ENCODE results near the gene ACOT8.
"Not testable (repeated sequence)": the region's sequence is repeated elsewhere in the genome, so short reads cannot be mapped to it uniquely, and the experiment has no call there.

The ACOT8 gene

DNA sequence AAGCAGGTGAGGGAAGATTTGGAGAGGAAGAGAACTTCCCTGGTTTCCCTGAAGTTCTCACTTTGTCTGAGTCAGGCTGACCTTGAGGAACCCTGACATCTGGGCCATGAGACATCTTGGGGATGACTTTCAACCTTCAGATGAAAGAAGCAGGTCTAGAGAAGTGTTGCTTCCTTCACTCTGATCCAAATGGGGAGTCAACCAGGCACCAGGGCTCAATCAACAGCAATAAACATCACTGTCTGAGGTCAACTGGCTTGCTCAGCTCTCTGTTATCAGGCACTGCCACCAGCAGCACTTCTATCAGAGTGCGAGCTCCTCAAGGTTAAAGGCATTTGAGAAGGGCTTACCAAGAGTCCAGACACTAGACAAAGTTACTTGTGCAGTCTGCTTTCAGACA lies 6.3 kb downstream of the ACOT8 start:
- no peak for DNase-seq

DNA sequence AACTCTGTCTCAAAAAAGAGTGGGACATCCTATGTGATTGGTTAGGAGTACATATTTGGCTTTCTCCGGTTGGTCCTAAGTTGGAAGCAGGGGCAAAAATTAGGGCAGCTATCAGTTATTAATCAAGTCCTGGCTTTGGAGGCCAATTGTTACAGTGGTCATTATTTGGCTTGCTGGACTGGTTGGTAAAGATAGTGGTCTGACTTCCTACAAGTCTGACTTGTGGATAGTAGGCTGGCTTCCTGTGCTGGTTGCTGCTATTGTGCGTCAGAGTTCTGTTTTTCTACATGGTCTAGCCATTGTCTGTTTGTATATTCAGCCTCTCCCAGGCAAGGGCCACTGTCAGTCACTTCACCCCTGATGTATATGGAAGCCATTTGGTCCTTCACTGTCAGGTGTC lies 7.0 kb downstream of the ACOT8 start:
- no peak for DNase-seq

DNA sequence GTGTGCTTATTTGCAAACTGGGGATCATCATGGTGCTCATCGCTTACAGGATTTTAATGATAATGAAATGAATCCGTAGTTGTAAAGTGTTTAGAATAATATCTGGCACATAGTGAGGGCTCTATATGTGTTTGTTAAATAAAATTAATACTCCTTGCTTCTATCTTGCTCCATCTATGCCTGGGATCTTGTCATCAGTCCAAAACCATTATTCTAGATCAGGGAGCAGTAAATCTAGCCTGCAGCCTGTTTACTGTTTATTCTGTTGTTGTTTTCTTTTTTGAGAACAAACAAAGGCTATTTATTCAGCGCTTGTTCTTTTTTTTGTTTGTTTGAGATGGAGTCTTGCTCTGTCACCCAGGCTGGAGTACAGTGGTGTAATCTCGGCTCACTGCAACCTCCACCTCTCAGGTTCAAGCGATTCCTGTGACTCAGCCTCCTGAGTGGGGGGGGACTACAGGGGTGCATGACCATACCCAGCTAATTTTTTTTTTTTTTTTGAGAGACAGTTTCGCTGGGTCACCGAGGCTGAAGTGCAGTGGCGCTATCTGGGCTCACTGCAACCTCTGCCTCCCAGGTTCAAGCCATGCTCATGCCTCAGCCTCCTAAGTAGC lies 8.1 kb downstream of the ACOT8 start:
- no peak for DNase-seq

DNA sequence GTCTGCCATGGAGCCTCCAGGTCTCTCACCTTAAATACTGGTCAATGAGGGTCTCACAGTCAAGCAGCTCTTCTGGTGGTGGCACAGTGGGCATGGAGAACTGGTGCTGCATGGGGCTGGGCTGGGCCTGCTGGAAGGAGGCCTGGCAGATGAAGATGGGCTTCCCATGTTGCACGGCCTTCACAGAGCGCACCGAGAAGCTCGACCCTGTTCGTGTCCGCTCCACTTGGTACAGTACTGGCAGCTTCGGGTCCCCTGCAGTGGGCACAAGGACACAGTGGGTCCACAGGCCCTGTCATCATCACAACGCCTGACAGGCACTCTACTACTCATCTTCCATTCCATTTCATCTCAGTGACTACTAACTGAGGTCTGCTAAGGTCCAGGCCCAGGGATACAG lies 8.8 kb downstream of the ACOT8 start:
- no peak for DNase-seq

DNA sequence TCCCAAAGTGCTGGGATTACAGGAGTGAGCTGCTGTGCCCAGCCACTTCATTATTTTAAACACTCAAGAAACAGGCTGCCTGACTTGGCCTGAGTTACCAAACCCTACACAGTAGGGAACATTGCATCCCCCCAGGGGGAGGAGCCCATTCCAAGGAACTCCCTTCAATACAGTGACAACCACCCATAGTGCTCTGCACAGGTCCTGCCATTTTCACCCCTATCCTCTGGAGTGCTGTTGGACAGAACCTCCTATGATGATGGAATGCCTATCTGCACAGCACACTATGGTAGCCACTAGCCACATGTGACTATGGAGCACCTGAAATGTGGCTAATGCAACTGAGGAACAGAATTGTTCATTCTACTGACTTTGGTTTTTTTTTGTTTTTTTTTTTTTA lies 11.7 kb downstream of the ACOT8 start:
- DNase-seq = no peak

DNA sequence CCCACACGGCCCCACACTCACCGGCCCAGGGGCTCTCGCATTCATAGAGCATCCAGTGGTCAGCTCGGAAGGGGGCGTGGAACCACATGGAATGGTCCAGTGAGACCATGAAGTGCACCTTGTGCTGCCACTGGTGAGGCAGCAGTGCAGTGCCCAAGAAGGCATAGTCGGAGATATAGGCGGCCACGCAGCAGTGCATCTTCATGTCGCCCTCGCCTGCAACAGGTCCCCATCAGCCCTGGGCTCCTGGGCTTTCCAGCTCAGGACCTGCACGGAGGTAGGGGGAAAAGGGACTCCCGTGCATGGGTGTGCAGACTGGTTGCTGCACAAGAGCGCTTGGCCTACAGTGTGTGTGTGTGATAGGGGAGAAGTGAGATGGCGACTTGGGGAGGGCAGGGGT lies 13.7 kb downstream of the ACOT8 start:
- no peak for DNase-seq

DNA sequence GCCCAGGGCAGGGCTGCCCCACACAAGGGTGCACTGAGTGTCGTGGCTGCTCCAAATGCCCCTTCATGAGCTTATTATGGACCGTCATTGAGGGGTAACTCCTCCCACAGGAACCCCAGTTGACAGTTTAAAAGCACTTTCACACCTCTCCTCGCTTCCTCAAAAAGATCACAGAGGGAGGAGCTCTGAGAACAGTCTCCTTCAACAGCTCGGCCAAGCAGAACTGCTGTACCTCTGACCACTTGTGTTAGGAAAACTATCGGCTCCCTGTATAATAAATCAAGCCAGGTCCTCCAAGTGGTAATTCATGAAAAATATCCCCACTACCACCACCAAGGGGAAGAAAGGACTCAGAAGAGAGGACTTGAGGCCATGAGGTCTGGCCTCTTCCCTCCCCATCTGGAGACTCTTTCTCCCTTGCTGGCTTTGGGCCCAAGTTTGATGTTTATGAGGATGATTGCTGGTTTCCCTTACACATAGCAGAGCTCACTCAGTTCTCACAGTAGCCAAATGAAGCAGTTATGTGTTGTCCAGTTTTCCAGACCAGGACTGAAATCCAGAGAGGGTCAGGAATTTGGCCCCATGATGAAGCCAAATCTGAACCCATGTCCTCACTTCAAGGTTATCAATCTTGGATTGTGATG lies 14.9 kb downstream of the ACOT8 start:
- DNase-seq = peak; percentile 40

DNA sequence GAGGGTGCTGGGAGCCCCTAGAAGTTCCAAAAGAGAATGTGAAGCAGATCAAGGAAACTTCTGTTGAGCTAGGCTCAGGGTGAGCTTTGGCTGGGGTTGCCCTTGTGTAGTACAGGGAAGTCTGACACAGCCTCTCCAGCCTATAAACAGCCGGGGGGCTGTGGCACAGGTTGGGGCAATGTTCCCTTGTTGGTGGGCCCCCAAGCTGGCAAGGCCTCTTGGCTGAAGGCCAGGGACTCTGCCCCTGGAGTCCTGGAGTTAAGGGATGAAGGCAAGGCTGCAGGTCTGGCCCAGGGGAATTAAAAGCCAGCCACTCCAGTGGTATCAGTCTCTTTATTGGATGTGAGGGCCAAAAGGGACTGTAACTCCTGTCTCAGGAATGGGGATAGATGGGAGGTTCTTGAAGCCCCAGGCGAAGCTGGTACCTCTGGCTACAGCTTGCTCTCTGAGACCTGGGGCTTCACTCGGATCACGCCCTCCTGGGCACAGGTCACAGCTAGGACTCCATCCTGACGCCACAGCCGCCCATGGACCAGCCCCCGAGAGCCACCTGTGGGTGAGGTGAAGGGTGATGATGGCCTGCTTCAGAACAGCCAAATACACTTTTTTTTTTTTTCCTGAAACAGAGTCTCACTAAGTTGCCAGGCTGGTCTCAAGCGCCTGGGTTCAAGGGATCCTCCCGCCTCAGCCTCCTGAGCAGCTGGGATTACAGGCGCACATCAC lies 15.6 kb downstream of the ACOT8 start:
- DNase-seq = no peak

DNA sequence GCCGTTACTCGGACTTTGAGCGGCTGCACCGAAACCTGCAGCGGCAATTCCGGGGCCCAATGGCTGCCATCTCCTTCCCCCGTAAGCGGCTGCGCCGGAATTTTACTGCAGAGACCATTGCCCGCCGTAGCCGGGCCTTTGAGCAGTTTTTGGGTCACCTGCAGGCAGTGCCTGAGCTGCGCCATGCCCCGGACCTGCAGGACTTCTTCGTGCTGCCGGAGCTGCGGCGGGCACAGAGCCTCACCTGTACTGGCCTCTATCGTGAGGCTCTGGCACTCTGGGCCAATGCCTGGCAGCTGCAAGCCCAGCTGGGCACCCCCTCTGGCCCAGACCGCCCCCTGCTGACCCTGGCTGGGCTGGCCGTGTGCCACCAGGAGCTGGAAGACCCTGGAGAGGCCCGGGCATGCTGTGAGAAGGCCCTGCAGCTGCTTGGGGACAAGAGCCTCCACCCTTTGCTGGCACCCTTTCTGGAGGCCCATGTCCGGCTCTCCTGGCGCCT lies 16.4 kb downstream of the ACOT8 start:
- DNase-seq = no peak

DNA sequence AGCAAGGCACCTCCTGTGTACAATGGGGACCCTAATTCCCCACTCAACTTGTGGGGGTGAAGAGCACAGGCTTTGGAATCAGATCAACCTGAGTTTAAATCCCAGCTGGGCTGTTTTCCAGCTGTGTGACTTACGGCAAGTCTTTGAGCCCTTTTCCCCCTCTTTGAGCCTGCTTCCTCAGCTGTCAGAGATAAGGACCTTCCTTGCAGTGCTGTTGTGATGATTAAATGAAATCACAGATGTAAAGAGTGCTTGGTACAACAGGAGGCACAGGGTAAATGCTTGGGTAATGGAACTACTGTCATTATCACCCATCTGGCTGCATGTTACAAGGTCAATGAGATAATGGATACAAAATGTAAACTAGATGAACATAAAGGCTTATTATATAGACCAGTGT lies 20.4 kb downstream of the ACOT8 start:
- DNase-seq = peak; percentile 81

DNA sequence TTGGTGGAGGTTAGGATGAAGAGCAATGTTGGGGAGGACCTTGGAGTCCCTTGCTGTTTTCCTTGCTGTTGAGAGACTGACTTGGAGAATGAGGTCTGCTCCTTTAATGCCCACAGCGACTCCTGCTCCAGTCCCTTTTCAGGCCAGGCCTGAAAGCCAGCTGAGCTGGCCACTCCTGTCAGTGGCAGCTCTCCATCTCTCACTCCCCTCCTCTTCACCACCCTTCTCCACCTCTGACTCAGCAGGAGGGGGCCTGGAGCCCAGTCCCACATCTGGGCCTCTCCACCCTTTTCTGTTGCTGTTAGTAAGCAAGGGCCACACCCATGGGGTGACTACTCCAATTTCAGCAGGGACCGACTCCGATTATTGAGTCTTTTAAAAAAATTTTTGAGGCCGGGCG lies 21.4 kb downstream of the ACOT8 start:
- no peak for DNase-seq

DNA sequence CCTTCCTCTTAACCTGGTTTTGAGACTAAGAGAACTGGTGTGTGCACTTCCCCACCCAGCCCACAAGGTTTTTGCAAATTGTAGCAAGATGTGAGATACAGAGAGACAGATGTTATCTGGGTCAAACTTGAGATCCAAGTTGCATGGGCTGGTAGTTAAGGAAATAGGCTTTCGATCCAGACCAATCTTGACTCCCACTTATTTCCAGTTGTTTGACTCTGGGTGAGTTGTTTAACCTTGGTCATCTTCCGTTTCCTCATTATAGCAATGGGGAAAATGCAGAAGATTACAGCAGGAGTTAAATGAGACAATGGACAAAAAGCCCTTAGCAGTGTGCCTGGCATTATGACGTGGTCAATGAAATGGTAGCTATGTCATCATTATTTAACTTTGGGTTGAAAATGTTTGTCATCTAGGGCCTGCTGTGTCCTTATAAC lies 21.8 kb downstream of the ACOT8 start:
- DNase-seq = no peak

DNA sequence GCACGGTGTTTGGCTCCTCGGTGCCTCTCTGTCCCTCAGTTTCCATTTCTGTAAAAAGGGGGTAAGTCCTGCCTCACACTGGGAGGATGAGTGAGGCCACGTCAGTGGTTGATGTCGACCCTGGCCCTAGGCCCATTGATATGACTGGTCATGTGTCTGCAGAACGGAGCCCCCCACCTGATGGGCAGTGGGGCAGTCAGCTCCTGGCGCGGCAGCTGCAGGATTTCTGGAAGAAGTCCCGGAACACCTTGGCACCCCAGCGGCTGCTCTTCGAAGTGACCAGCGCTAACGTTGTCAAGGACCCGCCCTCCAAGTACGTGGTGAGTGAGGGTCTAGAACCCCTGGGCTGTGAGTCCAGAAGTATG lies 22.4 kb downstream of the ACOT8 start:
- DNase-seq = no peak

DNA sequence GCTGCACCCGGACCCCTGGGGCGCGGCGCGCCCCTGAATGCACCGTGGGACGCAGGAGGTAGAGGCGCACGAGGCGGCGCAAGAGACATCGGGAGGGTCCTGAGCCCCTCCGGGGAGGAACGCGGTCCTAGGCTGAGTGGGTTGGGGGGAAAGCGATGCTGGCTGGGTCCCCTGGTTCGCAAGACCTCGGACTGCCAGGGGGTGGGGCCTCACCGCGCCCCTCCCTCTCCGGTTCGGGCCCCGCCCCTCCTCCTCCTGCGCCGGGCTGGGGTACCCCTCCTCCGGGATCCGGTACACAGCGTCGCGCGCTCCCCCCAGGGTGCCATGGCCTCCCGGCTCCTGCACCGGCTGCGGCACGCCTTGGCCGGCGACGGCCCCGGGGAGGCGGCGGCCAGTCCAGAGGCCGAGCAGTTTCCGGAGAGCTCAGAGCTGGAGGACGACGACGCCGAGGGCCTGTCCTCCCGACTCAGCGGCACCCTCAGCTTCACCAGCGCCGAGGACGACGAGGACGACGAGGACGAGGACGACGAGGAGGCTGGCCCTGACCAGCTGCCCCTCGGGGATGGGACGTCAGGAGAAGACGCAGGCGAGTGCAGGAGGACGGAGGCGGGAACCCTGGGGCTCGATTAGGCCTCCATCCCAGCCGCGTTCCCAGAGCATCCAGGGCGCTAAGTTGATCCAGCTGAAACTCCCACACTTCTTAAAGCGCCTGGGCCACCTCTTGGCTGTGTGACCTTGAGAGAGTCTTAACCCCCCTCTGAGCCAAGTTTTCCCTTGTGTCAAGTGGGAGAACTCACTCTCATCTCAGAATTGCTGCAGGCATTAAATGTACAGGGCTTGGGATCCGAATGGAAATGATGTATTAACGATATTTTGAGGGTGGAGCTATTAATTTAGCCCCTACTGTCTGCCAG lies 23.1 kb downstream of the ACOT8 start:
- DNase-seq = no peak

DNA sequence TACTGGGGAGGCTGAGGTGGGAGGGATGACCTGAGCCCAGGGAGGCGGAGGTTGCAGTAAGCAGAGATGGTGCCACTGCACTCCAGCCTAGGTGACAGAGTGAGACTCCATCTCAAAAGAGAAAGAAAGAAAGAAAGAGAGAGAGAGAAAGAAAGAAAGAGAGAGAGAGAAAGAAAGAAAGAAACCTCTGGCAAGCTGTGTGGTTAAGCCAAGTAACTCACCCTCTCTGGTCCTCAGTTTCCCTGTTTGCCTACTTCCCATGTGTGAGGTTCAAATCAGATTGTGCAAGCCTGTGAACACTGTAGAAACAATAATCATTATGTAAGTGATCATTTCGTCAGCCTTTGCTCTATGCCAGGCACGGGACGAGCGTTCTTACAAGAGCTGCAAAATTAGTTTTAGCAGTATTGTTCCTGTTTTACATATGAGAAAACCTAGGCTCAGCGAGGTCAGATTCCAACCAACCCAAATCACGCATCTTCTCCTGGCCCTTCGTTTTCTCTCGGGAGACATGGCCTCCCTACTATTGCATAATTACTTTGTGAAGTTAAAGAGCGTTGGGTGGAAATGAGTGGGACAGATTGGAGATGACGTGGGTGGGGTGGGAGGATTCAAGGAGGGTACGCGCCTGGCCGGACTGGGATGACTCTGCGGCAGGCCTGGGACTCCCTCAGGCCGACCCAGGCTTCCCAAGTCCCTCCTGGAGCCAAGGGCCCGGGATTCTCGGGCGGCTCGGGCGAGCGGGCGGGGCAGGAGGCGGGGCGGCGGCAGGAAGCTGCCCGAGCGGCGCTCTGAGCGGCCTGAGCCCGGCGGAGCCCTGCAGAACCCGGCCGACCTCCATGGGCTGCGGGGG lies 23.9 kb downstream of the ACOT8 start, which contains the start of gene SNX21:
Gene SNX21 (plus strand): TSS at position 770 of the 853 bp plus-strand sequence. CDS start 121 bp downstream, outside the sequence.
- DNase-seq = peak; percentile 65

DNA sequence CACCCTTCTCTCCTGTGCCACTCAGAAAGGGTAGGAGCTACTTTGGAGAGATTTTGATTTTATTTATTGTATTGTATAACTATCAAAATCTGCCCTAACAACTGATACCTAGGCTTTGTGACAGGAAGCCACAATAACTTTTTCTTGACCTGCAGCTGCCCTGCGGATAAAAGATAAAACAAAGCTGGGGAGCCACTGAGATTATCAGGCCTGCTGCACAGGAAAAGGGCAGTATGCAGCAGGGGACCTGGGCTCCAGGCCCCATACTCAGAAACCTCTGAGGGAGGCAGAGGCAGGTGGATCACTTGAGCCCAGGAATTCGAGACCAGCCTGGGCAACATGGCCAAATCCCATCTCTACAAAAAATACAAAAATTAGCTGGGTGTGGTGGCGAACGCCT lies 24.6 kb downstream of the ACOT8 start:
- no peak for DNase-seq

DNA sequence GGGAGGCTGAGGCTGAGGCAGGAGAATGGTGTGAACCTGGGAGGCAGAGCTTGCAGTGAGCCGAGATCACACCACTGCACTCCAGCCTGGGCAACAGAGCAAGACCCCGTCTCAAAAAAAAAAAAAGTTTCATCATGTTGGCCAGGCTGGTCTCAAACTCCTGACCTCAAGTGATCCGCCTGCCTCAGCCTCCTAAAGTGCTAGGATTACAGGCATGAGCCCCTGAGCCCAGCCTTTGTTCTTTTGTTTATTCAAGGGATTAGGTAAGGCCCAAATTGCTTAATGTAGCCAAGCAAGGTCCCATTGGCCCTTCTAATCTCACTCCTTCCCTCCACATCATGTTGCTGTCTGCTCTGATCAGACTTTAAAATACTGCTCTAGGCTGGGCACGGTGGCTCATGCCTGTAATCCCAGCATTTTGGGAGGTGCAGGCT lies 27.5 kb downstream of the ACOT8 start:
- not testable (repeated sequence) for DNase-seq

DNA sequence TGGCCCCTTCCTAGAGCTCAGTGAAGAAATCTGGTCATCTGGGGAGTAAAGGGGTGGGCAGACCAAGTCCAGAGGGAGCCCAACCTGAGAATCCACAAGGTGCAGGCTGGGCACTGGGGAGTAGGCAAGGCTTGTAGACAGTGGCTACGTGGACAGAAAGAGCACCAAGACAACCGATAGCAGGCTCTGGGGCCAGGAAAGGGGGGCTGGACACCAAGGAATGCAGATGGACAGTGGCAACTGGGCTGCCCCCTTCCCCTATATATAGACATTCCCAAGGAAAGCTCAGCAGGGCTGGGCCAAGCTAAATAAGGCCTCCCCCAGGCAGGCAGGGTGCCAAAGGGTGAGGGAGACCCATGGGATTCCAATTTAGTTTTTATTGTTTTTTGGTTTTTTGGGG lies 28.6 kb downstream of the ACOT8 start:
- DNase-seq = no peak

DNA sequence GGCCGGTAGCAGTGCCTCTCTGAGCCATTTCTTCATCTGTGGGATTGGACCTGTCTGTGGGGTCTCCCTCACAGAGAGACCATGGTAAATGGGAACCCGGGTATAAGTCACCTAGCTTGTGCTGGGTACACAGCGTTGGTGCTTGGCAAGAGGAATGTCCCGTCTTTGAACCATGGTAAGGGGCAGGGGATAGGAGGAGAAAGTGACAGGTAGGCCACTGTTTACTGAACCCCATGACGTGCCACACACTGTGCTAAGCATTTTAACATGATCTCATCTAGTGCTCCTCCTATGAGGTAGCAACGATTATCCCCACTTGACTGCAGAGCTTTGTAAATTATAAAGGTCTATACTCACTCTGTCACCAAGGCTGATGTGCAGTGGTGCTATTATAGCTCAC lies 29.5 kb downstream of the ACOT8 start:
- DNase-seq = no peak

DNA sequence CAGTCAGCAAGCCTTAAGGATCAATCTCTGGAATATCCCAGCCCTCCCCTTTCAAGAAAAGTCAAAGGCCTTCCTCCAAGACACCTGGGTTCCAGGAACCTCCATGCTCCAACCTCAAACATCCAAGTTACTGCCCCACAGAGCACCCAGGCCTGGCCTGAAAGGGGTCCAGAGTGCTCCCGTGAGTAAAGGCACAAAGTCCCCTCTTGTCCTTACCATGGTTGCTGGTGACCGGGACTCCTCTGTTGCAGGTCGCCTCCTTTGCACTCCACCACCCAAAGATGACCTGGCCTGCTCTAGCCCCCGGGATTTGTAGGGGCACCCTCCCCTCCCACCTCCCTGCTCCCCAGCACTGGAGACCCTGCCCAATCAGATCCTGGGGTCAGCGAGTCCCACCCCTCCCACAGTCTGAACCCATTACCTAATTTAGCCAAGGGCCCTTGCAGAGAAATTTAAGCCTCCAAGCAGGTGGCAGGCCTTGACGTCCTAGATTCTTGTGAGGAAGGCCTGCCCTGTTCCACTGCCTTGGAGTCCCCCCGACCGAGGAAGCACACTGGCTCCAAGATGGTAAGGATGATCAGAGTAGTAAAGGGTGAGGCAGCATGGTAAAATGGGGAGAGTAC lies 30.1 kb downstream of the ACOT8 start, which contains the start of gene TNNC2:
Gene TNNC2 (minus strand): TSS at position 283 of the 623 bp plus-strand sequence. CDS start 64 bp downstream, at position 219.
- DNase-seq = no peak

DNA sequence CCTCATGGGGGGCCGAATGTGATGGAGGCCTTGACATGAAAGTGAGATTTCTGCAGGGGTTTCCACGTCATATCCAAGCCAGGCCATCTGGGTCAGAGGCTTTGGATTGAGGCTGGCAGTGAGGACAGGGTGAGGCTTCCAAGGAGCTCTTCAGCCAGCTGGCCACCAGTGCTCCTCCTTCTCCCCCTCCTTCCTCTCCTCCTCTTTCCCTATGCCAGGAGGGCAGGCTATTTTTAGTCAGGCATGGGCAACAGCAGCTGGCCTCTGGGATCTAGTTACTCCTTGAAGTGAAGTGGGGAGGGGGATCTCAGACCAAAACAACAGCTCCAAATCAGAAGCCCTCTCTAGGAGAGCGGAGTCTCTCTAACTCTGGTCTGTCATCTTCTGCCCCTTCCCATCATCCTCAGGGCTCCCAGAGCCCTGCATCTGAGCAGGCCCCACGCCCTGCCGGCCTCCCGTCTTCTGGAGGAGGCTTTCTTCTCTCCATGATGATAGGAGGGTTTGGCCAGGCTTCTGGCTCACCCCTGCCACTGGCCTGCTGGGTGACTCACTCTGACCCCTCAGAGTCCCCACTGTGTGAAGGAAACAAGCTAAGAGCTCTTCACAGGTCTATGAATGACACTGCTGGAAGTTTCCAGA lies 30.7 kb downstream of the ACOT8 start:
- DNase-seq = peak; percentile 75

Data from DMS 273 treated with DMSO at 0.1 percent for 48 hours (cell line).